H1 (cell line): ENCODE measurements around the gene CNTN5. TPM values are rescaled to one million over a fixed set of nuclear protein-coding genes. Genes with fewer than 3 reads are reported as not detected.

ENCODE experiments used
- CHD7 ChIP-seq: fragments of 300-600 bp; sonication (generic); IDR thresholded peaks from 2 replicates; pipeline ENCODE4 v1.7.1; 2012; ENCODE audit warnings: low read length, moderate library complexity, mild to moderate bottlenecking, inconsistent platforms; ENCODE audit not compliant: insufficient replicate concordance
- CTCF ChIP-seq, 3 experiments: IDR thresholded peaks; 1 replicate in 2 of 3; 2 replicates in 1 of 3; pipeline versions ENCODE4 v1.5.1 to v1.6.1; 2011; ENCODE audit warnings: low read length in 3 of 3, mild to moderate bottlenecking in 3 of 3, inconsistent platforms in 2 of 3, low read depth in 1 of 3, moderate library complexity in 1 of 3; ENCODE audit not compliant: insufficient read depth in 1 of 3; ENCODE audit errors: control extremely low read depth in 1 of 3
- JUN ChIP-seq: IDR thresholded peaks from 2 replicates; pipeline ENCODE4 v1.6.1; 2011; ENCODE audit warnings: low read depth, mild to moderate bottlenecking, improper control_type of control experiment, low read length
- MAFK ChIP-seq: IDR thresholded peaks from 2 replicates; pipeline ENCODE4 v1.6.1; 2012; ENCODE audit warnings: low read depth, mild to moderate bottlenecking, improper control_type of control experiment, low read length
- TAF1 ChIP-seq: IDR thresholded peaks from 2 replicates; pipeline ENCODE4 v1.6.1; 2011; ENCODE audit warnings: mild to moderate bottlenecking, low read depth, low read length
- polyA plus RNA-seq, 7 experiments: library from polyadenylated mRNA; depleted of rRNA in 3 of 7; stranded (reverse) in 5 of 7; unstranded in 2 of 7; fragments of >200 nt in 5 of 7; fragments of 200-250 nt in 2 of 7; gene quantifications; 1 replicate in 5 of 7; 2 replicates in 1 of 7; 4 replicates in 1 of 7; pipeline versions ENCODE4 v1.2.1 to v1.2.3, GENCODE V29; 2011 to 2013; ENCODE audit warnings: missing spikeins in 2 of 7, mixed read lengths in 2 of 7
- total RNA-seq: library from RNA; stranded (reverse); fragmentation: NEBNext Ultra II Directional; extraction: Animal tissue kit (Norgen Biotek cat#: 25700); gene quantifications from 2 replicates; pipeline ENCODE4 v1.2.1, GENCODE V29; 2021

CNTN5 gene
- total and polyA plus RNA-seq, 2 of the 8 experiments (the other 6 are each of a cell fraction or from before 2014, with no cell fraction given): not detected

- TF ChIP-seq CHD7 (no peak), CTCF (IDR thresholded peaks at IDR 0.05; ENCODE audit: control extremely low read depth in 1 of 3, insufficient read depth in 1 of 3, low read depth in 1 of 3, low read length in 3 of 3) (no peak), MAFK (no peak), JUN (no peak), TAF1 (no peak)
Measured at GRCh38 chr11:99565333-99565732, 544.6 kb downstream of the CNTN5 start (continued).
